HG03575 (cell line): Measurements from ENCODE around the gene HNRNPA1L2.
"Not testable (repeated sequence)": the region's sequence is repeated elsewhere in the genome, so short reads cannot be mapped to it uniquely, and the experiment has no call there.

Experiments
- ATAC-seq: cut with Tn5 transposase; IDR thresholded peaks from one replicate; pipeline ENCODE4 v1.9.1; 2021; ENCODE audit not compliant: unreplicated experiment, insufficient number of reproducible peaks, low FRiP score; ENCODE audit errors: extremely low read depth

The HNRNPA1L2 gene

GRCh38 chr13:52642131-52642530 is at the start of gene HNRNPA1L2:
TSS of gene HNRNPA1L2 (plus strand) at chr13:52642431. CDS start at chr13:52642493, 62 bp downstream.
- ATAC-seq = no peak

DNA sequence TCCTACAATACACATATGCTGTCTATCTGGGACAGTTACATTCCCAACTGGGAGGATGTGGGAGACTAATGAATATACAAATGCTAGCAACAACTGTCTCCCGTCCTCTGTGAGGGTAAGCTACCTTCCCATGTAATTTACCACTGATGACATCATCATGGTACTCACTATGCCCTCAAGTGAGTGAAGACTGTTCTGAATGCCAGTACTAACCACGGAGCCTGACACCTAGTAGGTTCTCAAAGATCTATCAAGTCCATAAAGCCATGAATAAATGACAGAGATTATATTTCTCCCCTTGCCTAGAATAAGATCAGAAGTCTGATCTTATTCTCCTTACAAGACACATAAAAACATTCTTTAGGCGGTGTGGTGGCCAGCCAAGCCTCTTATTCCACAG is 49.1 kb upstream of the HNRNPA1L2 start:
- not testable (repeated sequence) for ATAC-seq

DNA sequence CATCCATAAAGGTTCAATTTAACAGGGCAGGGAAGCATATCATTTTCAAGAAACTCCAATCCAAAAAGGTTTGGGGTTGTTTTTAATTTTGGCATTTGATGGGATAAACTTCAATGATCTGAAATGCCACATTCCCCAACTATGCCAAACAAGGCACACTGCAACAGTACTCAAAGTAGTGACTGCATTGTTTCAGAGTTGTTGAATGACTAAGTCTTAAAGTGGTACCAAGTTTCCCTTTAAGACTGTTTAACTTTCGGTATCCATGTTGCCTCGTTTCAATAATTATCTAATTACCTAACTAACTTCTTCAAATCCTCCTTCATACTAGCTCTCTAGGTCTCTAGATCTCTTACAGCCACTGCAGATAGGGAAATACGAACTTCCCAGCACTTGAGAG is 48.4 kb upstream of the HNRNPA1L2 start:
- ATAC-seq = not testable (repeated sequence)

DNA sequence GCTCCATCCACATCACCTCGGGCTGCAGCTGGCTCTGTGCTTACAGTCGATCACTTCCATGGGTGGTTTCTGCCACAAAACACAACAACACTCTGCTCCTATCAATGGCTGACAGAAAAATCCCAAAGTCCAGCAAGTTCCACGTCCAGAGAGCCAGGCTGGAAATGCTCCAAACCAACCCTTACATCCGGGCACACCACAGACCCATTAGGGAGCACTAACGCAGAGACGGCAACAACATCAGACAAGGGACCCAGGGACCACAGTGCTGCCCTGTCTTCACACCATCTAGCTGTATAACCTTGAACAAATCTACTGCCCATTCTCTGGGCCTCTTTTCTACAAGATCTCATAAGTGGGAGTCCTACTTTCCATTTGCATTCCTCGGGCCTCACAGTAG is 47.9 kb upstream of the HNRNPA1L2 start:
- ATAC-seq = not testable (repeated sequence)

DNA sequence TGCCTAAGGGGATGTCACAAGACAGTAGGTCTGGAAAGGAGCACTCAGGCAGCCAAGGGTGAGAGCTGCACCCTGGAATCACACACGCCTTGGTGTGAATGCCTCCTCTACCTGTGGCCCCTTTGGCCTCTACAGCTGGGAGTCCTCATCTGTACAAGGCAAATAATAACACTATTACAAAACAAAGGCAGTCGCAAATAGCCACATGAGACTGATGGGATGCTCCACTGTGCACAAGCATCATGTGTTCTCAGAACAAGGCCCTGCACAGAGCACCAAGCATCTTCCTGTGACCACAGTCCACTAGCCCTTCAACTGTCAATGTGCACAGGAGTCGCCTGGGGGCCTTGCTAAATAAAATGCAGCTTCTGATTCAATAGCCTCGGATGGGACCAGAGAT is 44.6 kb upstream of the HNRNPA1L2 start:
- ATAC-seq = no peak

- ATAC-seq = no peak
Observed at GRCh38 chr13:52599037-52599847, 43.0 kb upstream of the HNRNPA1L2 start.

- no peak for ATAC-seq
Observed at GRCh38 chr13:52599848-52600603, 42.2 kb upstream of the HNRNPA1L2 start.

DNA sequence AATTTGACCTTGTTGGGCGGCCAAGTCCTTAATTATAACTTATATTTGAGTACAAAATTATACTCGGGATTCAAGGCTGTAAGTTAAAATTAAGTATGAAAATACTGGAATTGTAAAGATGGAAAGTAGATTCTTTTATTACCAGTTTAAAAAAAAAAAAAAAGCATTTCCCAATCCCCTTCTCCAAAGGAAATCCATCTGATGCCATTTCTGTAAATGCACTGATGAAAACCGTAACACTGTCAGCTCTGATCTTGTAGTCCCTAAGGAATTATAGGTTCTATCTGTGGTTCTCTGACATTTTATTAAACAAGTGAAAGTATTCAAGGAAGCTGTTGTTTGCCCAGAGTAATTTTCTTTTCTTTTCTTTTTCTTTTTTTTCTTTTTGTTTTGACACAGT is 41.6 kb upstream of the HNRNPA1L2 start:
- ATAC-seq = no peak

DNA sequence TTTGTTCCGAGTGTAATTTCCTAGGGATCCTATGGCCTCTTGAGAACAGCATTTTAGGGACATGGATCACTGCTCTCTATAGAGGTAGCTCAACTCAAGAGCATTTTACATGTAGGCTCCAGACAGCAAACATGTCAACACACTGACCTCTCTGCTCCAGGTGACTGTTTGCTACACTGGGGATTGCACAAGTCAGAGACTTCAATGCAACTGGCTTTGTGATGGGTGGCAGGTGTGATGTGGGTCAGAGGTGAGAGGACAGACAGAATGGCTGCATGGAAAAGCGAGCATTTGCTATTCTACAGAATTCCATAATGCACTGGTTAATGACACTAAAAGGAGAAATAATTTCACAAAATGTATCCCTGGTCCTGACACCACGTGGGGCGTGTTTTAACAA is 38.9 kb upstream of the HNRNPA1L2 start:
- not testable (repeated sequence) for ATAC-seq

- not testable (repeated sequence) for ATAC-seq
Observed at GRCh38 chr13:52606126-52606525, 36.1 kb upstream of the HNRNPA1L2 start.

DNA sequence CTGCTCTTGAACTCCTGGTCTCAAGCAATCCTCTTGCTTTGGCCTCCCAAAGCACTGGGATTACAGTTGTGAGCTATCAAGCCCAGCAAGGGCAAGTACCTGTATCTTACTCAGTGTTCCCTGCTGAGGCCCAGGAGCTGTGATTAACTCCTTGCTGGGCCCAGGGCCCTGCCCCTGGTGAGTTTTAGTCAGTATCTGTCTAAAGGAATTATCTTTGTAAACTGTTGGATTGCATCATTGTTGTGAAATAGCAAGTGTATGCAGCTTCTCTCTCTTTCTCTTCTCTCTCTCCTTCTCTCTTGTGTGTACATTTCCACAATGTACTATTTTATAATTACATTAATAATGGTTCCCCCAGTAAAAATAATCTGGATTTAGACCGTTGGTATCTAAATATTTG is 35.4 kb upstream of the HNRNPA1L2 start:
- ATAC-seq = not testable (repeated sequence)

DNA sequence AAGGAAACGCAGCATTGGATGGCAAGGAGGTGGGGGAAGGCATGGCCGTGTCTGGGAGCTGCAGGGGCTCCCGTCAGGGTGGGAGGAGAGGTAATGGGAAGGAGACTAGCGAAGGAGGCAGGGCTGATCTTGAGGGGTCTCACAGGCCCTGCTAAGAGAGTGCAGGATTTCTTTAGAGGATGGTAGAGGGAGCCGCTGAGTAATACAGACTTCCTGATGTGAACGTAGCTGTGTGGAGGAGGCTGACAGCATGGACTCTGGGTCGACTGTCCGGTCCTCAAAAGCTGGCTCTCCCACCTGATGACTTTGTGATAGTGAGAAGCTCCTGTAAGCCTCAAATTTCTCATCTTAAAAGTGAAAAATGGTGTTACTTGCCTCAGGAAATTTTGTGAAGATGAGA is 34.0 kb upstream of the HNRNPA1L2 start:
- ATAC-seq = not testable (repeated sequence)

DNA sequence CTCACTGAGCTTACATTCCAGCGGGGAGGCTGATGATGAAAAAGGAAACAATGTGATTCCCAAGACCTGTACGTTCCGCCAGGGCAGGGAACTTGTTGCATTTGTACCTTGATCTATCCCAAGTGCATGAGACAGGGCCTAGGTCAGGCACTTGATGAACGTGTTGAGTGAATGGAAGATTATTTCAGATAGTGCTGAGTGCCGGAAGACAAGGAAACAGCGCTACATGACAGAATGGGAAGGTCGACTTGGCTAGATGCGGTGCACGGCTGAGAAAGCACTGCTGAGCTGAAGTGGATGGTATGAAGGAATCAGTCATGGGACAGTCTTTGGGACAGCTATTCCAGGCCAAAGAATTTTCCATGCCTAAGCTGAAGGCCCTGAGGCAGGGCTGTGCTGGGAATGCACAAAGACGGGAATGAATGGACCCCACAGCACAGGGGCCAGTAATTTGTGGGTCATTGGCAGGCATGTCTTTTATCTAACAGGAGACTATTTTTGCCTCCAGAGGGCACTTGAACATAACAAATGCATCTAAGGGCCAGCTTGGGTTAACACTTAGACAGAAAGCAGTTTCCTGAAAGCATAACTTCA is 33.1 kb upstream of the HNRNPA1L2 start:
- not testable (repeated sequence) for ATAC-seq

DNA sequence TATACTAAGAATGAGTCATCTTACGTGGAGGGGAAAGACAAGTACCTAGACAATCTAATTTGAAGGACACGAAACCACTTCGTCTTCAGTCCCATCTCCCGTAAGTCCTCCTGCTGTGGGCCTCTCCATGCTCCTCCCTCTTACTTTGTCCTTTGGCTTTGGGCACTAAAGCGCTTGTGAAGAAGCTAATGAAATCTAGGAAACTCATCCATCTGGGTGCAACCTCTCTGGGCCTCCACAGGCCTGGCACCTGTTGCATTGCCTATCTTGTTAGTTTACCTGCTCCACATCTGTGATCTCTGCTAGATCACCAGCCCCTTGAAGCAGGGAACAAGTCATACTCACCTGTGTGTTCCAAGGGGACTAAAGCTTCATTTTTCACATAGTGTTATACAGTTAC is 32.1 kb upstream of the HNRNPA1L2 start:
- ATAC-seq = not testable (repeated sequence)

DNA sequence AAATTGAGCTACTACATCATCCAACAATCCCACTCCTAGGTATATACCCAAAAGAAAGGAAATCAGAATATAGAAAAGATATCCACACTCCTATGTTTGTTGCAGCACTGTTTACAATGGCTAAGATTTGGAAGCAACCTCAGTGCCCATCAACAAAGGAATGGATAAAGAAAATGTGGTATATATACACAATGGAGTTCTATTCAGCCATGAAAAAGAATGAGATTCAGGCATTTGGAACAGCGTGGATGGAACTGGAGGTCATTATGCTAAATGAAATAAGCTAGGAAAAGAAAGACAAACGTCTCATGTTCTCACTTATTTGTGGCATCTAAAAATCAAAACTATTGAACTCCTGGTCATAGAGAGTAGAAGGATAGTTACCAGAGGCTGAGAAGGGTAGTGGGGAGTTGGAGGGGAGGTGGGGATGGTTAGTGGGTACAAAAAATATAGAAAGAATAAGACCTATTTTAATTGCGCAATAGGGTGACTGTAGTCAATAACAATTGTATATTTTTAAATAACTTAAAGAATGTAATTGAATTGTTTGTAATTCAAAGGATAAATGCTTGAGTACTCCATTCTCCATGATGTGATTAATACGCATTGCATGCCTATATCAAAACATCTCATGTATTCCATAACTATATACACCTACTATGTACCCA is 27.0 kb upstream of the HNRNPA1L2 start:
- ATAC-seq = no peak

GRCh38 chr13:52615812-52616211 is 26.4 kb upstream of the HNRNPA1L2 start:
- ATAC-seq = no peak

DNA sequence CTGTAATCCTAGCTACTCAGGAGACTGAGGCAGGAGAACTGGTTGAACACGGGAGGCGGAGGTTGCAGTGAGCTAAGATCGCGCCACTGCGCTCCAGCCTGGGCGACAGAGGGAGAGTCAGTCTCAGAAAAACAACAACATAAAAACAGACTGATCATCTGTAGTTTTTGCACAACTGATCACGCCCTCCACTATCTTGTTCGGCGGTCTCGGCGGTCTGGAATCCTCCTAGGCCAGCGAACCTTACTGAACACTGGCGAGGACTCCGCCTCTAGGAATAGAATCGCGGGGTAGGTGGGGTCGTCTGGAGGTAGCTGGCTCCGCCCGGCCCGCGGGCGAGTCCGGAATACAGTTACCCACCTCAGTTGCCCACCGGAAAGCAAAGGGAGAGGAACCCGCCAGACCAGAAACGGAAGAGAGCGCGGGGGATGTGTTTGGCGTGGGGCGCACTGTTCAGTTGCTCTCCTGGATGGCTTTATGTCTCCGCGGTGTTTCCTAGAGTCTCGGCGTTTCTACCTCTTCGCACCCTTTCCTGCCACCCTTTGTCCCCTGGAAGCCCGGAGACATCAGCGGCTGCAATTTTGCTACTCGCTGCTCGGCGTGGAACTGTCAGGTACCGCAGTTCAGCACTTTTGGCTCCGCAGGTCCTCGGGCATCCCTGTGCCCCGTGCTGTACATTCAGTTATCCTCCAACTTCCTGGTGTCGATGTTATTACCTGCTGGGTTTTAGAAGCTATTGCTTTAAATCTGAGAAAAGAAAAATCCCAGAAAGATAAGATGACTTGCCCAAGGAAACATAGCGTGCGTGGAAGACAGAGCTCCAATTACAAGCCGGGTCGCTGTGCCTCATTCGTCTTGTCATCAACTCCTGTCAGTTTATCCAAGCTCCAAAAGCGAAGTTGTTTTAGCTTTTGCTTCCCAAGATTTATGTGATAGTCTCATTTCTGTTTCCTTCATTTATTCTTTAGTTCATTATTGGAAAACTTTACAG is 24.9 kb upstream of the HNRNPA1L2 start:
- ATAC-seq = peak; percentile 84

DNA sequence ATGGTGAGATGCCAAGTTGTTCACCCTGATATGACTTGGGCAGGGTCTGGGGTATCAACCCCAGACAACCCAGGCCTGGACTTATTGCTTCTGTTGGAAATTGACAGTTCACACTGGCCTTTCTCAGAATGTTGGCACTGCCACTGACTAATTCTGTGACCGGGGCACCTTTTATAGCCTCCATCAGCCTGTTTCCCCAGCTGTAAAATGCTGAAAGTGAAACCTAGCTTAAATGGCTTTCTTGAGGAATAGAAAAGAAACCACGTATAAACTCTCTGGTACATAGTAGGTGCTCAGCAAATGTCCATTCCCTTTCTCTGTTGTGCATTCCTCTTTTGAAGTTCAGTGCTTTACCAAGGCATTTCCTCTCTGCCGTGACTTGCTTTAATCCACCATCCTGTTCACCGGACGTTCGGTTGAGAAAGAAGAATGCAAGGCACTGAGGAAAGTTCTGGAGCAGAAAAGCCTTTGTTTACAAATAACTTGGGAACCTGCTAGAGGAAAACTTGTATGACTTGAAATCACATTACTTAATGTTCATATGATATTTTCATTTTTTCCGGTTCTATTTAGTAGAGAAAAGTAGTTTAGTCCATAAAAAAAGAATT is 11.0 kb upstream of the HNRNPA1L2 start:
- not testable (repeated sequence) for ATAC-seq
